Mesenchymal stem cell (in vitro differentiated cells and primary cell): ENCODE data around the gene STRADB. TPM values are rescaled to one million over a fixed set of nuclear protein-coding genes. Genes with fewer than 3 reads are reported as not detected.
A peak's percentile ranks its signal among the peaks of the same experiment; 100 is the strongest.

Experiments
- DNase-seq: peaks from one replicate; pipeline ENCODE4 v3.0.0-alpha.2; 2013
- H2AFZ ChIP-seq: one replicate; pipeline ENCODE4 v1.6.1; 2013; ENCODE audit warnings: low read depth, mild to moderate bottlenecking, control low read depth, inconsistent platforms, low read length, moderate library complexity
- H2AK5ac ChIP-seq: 2 replicates; pipeline ENCODE4 v1.6.1; 2013; ENCODE audit warnings: low read length, moderate library complexity, mild to moderate bottlenecking, inconsistent platforms; ENCODE audit not compliant: severe bottlenecking
- H2BK120ac ChIP-seq: one replicate; pipeline ENCODE4 v1.6.1; 2013; ENCODE audit warnings: low read depth, mild to moderate bottlenecking, inconsistent platforms, low read length, moderate library complexity
- H2BK12ac ChIP-seq, 2 experiments: one replicate each; pipeline ENCODE4 v1.6.1; 2013; ENCODE audit warnings: inconsistent platforms in 2 of 2, low read length in 2 of 2, mild to moderate bottlenecking in 2 of 2, moderate library complexity in 2 of 2, control low read depth in 1 of 2
- H2BK15ac ChIP-seq: one replicate; pipeline ENCODE4 v1.6.1; 2013; ENCODE audit warnings: mild to moderate bottlenecking, low read depth, inconsistent platforms; ENCODE audit not compliant: poor library complexity, severe bottlenecking
- H2BK5ac ChIP-seq: 2 replicates; pipeline ENCODE4 v1.6.1; 2013; ENCODE audit warnings: low read depth, mild to moderate bottlenecking, low read length, control low read depth, inconsistent platforms; ENCODE audit not compliant: poor library complexity, severe bottlenecking
- H3K14ac ChIP-seq, 2 experiments: one replicate each; pipeline ENCODE4 v1.6.1; 2013; ENCODE audit warnings: inconsistent platforms in 2 of 2, low read length in 2 of 2, control low read depth in 1 of 2, mild to moderate bottlenecking in 1 of 2, moderate library complexity in 1 of 2
- H3K18ac ChIP-seq, 2 experiments: one replicate each; pipeline ENCODE4 v1.6.1; 2013; ENCODE audit warnings: inconsistent platforms in 2 of 2, low read length in 2 of 2, control low read depth in 1 of 2, low read depth in 1 of 2, mild to moderate bottlenecking in 1 of 2
- H3K23ac ChIP-seq, 2 experiments: one replicate each; pipeline ENCODE4 v1.6.1; 2013; ENCODE audit warnings: inconsistent platforms in 2 of 2, low read length in 2 of 2, mild to moderate bottlenecking in 2 of 2, moderate library complexity in 2 of 2, control low read depth in 1 of 2
- H3K27ac ChIP-seq: 2 replicates; pipeline ENCODE4 v1.5.1; 2013; ENCODE audit warnings: mild to moderate bottlenecking, moderate library complexity, low read length, control low read depth, inconsistent platforms; ENCODE audit not compliant: poor library complexity, severe bottlenecking
- H3K27me3 ChIP-seq, 2 experiments: 2 replicates each; pipeline versions ENCODE4 v1.6.1 to v1.7.0; 2013; ENCODE audit warnings: low read length in 2 of 2, mild to moderate bottlenecking in 2 of 2, moderate library complexity in 2 of 2, control low read depth in 1 of 2, inconsistent platforms in 1 of 2; ENCODE audit not compliant: control insufficient read depth in 1 of 2, insufficient read depth in 1 of 2
- H3K36me3 ChIP-seq, 2 experiments: 2 replicates each; pipeline versions ENCODE4 v1.6.1 to v1.7.0; 2013; ENCODE audit warnings: low read length in 2 of 2, control low read depth in 1 of 2, inconsistent platforms in 1 of 2, low read depth in 1 of 2, mild to moderate bottlenecking in 1 of 2; ENCODE audit not compliant: insufficient read depth in 2 of 2, control insufficient read depth in 1 of 2
- H3K4ac ChIP-seq, 2 experiments: one replicate each; pipeline ENCODE4 v1.6.1; 2013; ENCODE audit warnings: inconsistent platforms in 2 of 2, low read length in 2 of 2, mild to moderate bottlenecking in 2 of 2, moderate library complexity in 2 of 2, control low read depth in 1 of 2, low read depth in 1 of 2
- H3K4me1 ChIP-seq: 2 replicates; pipeline ENCODE4 v1.6.1; 2013; ENCODE audit warnings: low read depth, low read length, control low read depth; ENCODE audit not compliant: control insufficient read depth, insufficient read depth
- H3K4me2 ChIP-seq: 2 replicates; pipeline ENCODE4 v1.6.1; 2013; ENCODE audit warnings: low read length, mild to moderate bottlenecking, inconsistent platforms; ENCODE audit not compliant: poor library complexity, severe bottlenecking
- H3K4me3 ChIP-seq, 2 experiments: 2 replicates each; pipeline versions ENCODE4 v1.5.1 to v1.7.0; 2013; ENCODE audit warnings: low read length in 2 of 2, mild to moderate bottlenecking in 2 of 2, control low read depth in 1 of 2, low read depth in 1 of 2; ENCODE audit not compliant: insufficient read depth in 1 of 2
- H3K79me1 ChIP-seq: replicated peaks from 2 replicates; pipeline ENCODE4 v1.6.1; 2013; ENCODE audit warnings: mild to moderate bottlenecking, control low read depth, low read length, inconsistent platforms; ENCODE audit not compliant: poor library complexity, severe bottlenecking
- H3K9ac ChIP-seq: 2 replicates; pipeline ENCODE4 v1.7.0; 2013; ENCODE audit warnings: mild to moderate bottlenecking, low read length, moderate library complexity
- H3K9me3 ChIP-seq: 2 replicates; pipeline ENCODE4 v1.7.0; 2013; ENCODE audit warnings: mild to moderate bottlenecking, low read length; ENCODE audit not compliant: control insufficient read depth
- H4K8ac ChIP-seq: one replicate; pipeline ENCODE4 v1.6.1; 2013; ENCODE audit warnings: inconsistent platforms, mild to moderate bottlenecking, low read length, moderate library complexity
- H4K91ac ChIP-seq: one replicate; pipeline ENCODE4 v1.6.1; 2013; ENCODE audit warnings: mild to moderate bottlenecking, low read length, inconsistent platforms
- WGBS: methylation state at CpG from one replicate; pipeline ENCODE4 v1.1.7; 2013; ENCODE audit warnings: mixed read lengths; 5-methylcytosine and 5-hydroxymethylcytosine counted together
- polyA plus RNA-seq, 2 experiments: library from polyadenylated mRNA; stranded (reverse); fragments of 200-250 nt; gene quantifications; one replicate each; pipeline ENCODE4 v1.2.3, GENCODE V29; 2013

STRADB gene, protein sequence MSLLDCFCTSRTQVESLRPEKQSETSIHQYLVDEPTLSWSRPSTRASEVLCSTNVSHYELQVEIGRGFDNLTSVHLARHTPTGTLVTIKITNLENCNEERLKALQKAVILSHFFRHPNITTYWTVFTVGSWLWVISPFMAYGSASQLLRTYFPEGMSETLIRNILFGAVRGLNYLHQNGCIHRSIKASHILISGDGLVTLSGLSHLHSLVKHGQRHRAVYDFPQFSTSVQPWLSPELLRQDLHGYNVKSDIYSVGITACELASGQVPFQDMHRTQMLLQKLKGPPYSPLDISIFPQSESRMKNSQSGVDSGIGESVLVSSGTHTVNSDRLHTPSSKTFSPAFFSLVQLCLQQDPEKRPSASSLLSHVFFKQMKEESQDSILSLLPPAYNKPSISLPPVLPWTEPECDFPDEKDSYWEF
- 16.6 TPM for polyA plus RNA-seq (2013, experiment 1 of 2)
- 17.7 TPM for polyA plus RNA-seq (2013, experiment 2 of 2)

DNA sequence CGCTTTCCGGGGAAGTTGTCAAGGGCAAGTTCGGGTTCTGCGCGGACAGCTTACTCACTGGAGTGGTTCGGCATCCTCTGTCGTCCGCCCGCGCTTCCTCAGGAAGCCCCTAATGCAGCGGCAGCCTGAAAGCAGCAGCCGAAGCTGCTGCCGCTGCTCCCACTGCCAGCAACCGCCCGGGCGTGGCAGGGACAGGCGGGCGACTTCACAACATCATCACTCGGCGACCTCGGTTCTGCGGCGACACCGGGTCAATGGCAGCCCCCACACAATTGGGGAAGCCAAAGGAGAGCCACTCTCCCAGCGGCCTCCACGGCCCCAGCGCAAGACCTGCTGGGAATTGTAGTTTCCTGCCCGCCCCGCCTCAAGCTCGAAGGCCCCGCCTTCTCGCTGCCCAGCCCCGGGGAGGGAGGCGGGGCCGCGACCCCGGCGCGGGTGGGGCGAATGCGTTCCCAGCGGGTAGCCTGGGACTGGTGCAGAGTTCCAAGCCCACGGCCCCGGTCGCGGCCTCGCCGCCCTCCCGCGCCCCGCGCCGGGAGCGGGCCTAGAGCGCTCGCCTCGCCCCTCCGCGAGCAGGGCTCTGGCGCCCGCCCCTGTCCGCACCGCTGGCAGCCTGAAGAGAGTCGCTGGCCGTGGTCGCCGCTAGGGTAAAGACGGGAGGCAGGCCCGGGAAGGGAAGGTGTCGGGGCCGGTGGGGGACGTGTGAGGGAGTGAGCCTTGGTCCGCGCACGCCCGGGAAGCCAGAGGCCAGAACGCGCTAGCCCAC lies at the start of gene STRADB, which contains the start of gene TRAK2:
TSS of gene STRADB (plus strand) at position 449 of the 766 bp plus-strand sequence. CDS start 3,101 bp downstream, outside the sequence.
TSS of gene TRAK2 (minus strand) at position 167 of the 766 bp plus-strand sequence. CDS start 30,951 bp downstream, outside the sequence.
- Histone ChIP-seq H3K27ac (peak within 1 kb of the TSS; percentile 17), H3K14ac (peak within 1 kb of the TSS in 1 of 2 experiments; percentile 85), H3K4ac (peak within 1 kb of the TSS; percentile 60 to 97), H2BK120ac (peak within 1 kb of the TSS; percentile 84), H3K79me1 (peaks cover 21% of the 10 kb centered on the region), H2AFZ (peak within 1 kb of the TSS; percentile 96), H3K9me3 (no peaks in the 10 kb centered on the region), H2BK5ac (peak within 1 kb of the TSS; percentile 60), H3K4me1 (peaks cover 3% of the 10 kb centered on the region), H3K27me3 (no peaks in the 10 kb centered on the region), H3K9ac (peak within 1 kb of the TSS; percentile 96), H4K91ac (peak within 1 kb of the TSS; percentile 78), H2AK5ac (no peak within 1 kb of the TSS), H3K4me3 (peak within 1 kb of the TSS; percentile 75 to 99), H2BK12ac (peak within 1 kb of the TSS in 1 of 2 experiments; percentile 71), H2BK15ac (peak within 1 kb of the TSS; percentile 89), H3K23ac (peak within 1 kb of the TSS in 1 of 2 experiments; percentile 99), H3K36me3 (peaks cover 0 to 41% of the 10 kb centered on the region in 2 experiments), H3K18ac (peak within 1 kb of the TSS; percentile 88 to 91), H4K8ac (peak within 1 kb of the TSS; percentile 55), H3K4me2 (peak within 1 kb of the TSS; percentile 86)
- under 1% methylated on average over 45 of the region's 78 CpGs for WGBS
- DNase-seq, result peak; percentile 95

GRCh38 chr2:201401815-201402214 lies 49.7 kb upstream of the STRADB start:
- peaks cover 3% of the 10 kb centered on the region for H3K4me1 ChIP-seq
- DNase-seq, result no peak
- H3K9ac ChIP-seq, result no peak overlapping the region
- H3K4me2 ChIP-seq, result no peak overlapping the region
- no peak overlapping the region for H3K4me3 ChIP-seq
- WGBS, result no CpG with 5 or more reads among the region's 3 CpGs
- H3K23ac ChIP-seq, result no peak overlapping the region
- H4K91ac ChIP-seq, result no peak overlapping the region
- no peak overlapping the region for H2BK120ac ChIP-seq
- peaks cover 3% of the 10 kb centered on the region for H3K79me1 ChIP-seq
- H3K27ac ChIP-seq, result no peak overlapping the region
- no peak overlapping the region for H2BK15ac ChIP-seq
- no peak overlapping the region for H2AK5ac ChIP-seq
- H2BK12ac ChIP-seq, result no peak overlapping the region
- no peak overlapping the region for H3K18ac ChIP-seq
- H4K8ac ChIP-seq, result no peak overlapping the region
- H3K9me3 ChIP-seq, result no peaks in the 10 kb centered on the region
- H2AFZ ChIP-seq, result no peak overlapping the region
- H3K27me3 ChIP-seq, result no peaks in the 10 kb centered on the region
- no peak overlapping the region for H3K14ac ChIP-seq
- H3K36me3 ChIP-seq, result peaks cover 0 to 55% of the 10 kb centered on the region in 2 experiments
- no peak overlapping the region for H2BK5ac ChIP-seq
- no peak overlapping the region for H3K4ac ChIP-seq

GRCh38 chr2:201402651-201403562 lies 48.6 kb upstream of the STRADB start:
- no peak overlapping the region for H3K4ac ChIP-seq
- peaks cover 0 to 44% of the 10 kb centered on the region in 2 experiments for H3K36me3 ChIP-seq
- peaks cover 3% of the 10 kb centered on the region for H3K79me1 ChIP-seq
- H2AK5ac ChIP-seq, result peak overlapping the region; percentile 65
- no peak overlapping the region for H2BK15ac ChIP-seq
- no peaks in the 10 kb centered on the region for H3K27me3 ChIP-seq
- H3K4me2 ChIP-seq, result no peak overlapping the region
- WGBS, result 91% methylated on average over 3 of the region's 6 CpGs
- DNase-seq, result peak; percentile 46
- H2BK5ac ChIP-seq, result no peak overlapping the region
- no peak overlapping the region for H3K14ac ChIP-seq
- no peak overlapping the region for H4K8ac ChIP-seq
- no peak overlapping the region for H4K91ac ChIP-seq
- no peaks in the 10 kb centered on the region for H3K9me3 ChIP-seq
- no peak overlapping the region for H2BK120ac ChIP-seq
- no peak overlapping the region for H3K9ac ChIP-seq
- peaks cover 3% of the 10 kb centered on the region for H3K4me1 ChIP-seq
- no peak overlapping the region for H3K23ac ChIP-seq
- H3K18ac ChIP-seq, result no peak overlapping the region
- H3K4me3 ChIP-seq, result no peak overlapping the region
- no peak overlapping the region for H2AFZ ChIP-seq
- H3K27ac ChIP-seq, result no peak overlapping the region
- H2BK12ac ChIP-seq, result no peak overlapping the region
